ENCODE data around the gene PRG3.
"Not testable (repeated sequence)": the region's sequence is repeated elsewhere in the genome, so short reads cannot be mapped to it uniquely, and the experiment has no call there.

Gene PRG3

DNA sequence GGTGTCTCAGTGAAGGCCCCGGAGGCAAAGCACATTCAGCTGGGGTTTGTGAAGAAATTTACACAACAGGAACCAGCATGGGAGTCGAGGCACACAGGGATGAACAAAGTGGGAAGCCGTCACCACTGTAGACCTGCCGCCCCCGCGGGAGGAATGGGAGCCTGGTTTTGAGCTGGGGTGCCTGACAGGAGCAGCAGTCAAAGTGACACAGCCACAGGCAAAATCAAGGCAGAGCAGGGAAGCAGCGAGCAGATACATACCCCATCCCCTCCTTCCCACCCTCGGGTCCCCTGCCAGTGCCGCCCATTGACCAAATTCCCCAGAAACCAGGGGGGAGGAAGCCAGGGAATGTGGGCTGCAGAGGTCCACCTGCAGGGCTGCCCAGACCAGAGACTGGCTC is 22.0 kb downstream of the PRG3 start:
- DNase-seq: no peak

- DNase-seq: peak; percentile 24
Observed at GRCh38 chr11:57358543-57358961, 22.4 kb downstream of the PRG3 start.

DNA sequence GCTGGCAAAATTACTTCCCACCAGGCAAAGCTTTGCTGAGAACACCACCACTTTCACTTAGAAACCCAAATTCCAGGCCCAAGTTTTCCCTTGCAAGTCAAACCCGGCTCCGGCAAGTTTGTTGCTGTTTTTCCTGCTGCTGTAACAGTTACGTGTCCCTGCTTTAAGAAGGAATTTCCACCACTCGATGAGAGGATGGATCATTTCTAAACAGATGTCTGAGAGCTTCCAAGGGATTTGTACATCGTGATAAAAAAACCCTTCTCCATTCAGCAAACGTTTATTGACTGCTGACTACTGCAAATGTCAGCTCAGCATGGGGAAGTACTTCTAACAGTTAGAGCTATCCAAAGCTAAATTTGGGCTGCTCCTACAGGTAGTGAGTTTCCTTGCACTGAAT is 23.1 kb downstream of the PRG3 start:
- DNase-seq: peak; percentile 21

DNA sequence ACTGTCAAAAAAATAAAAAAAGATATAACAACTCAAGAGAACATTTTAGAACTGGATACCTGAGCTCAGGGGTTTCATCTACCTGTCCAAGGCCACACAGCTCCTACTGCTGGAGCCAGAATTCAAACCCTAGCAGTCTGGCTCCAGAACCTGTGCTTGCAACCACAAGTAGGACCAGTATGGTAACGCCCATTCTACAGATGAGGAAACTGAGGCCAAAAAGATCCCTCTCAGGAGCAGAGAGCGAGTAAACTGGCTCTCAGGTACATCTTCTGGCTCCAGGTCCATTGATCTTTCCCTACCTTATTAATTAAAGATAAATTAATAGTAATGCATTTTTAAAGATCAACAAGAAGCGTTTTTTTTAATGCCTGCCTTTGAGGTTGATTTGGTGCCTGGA is 23.6 kb downstream of the PRG3 start:
- no peak for DNase-seq

- DNase-seq: peak; percentile 70
Observed at GRCh38 chr11:57356268-57356667, 24.7 kb downstream of the PRG3 start.

DNA sequence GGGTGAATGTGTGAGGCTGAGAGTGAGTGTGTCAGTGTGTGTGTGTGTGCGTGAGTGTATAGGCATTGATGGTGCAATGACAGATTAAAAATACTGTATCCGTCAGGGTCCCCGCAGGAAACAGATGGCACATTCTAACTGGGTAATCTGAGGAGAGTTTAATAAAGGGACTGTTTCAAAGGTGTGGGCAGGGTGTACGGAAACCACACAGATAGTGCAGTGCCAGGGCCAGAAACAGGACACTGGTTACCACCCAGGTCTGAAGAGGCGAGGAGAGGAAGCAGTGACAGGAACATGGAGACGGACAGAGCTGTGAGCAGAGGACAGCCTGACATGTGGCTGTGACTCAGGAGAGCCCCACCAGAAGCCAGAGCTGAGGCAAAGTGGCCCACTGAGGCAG is 26.3 kb downstream of the PRG3 start:
- peak; percentile 62 for DNase-seq

- DNase-seq: peak; percentile 58
Observed at GRCh38 chr11:57353852-57354251, 27.1 kb downstream of the PRG3 start.

GRCh38 chr11:57353446-57353845 is 27.5 kb downstream of the PRG3 start:
- DNase-seq: no peak

DNA sequence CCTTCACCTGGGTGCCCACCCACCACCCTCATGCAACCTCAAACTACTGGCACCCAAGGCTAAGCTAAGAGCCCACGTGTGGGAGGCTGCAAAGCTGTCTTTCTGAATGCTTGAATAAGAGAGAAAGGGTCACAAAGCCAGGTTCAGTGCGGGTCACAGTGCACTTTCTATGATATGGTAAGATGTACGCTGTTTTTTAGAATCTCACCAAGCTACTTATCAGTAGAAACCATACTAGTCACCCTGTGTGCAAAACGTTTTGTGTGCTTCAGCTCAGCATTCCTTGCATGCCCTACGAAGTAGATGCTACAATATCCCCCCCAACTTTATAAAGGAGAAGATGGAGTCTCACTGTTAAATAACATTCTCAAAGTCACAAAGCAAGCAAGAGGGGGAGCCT is 27.9 kb downstream of the PRG3 start:
- DNase-seq: no peak

GRCh38 chr11:57349491-57350274 is 31.3 kb downstream of the PRG3 start:
- DNase-seq: peak; percentile 48

DNA sequence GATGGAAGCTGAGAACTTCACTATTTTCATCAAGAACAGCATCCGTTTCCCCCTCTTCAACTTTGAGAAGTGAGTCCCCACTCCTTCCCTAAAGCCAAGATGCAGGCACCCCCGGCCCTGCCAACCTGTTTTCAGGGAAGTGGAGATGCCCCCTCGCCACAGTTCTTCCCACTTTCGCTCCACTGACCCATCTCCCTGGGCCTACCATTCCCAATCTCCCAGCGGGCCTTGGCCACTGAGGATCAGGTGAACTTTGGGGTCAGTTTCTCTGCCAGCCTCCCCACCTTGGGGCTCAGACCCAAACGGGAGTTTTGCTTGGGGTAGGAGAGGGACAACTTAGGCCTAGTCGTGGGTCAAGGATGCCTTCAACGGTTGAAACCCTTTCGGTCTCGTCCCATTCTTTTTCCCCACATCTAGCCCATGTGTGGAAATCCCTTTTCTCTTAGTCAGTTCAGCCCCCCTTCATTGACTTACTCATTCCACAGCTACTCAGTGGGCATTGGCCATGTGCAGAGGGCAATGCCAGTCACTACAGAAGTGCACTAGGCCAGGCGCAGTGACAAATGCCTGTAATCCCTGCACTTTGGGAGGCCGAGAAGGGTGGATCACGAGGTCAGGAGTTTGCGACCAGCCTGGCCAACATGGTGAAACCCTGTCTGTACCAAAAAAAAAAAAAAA is 32.2 kb downstream of the PRG3 start:
- no peak for DNase-seq

DNA sequence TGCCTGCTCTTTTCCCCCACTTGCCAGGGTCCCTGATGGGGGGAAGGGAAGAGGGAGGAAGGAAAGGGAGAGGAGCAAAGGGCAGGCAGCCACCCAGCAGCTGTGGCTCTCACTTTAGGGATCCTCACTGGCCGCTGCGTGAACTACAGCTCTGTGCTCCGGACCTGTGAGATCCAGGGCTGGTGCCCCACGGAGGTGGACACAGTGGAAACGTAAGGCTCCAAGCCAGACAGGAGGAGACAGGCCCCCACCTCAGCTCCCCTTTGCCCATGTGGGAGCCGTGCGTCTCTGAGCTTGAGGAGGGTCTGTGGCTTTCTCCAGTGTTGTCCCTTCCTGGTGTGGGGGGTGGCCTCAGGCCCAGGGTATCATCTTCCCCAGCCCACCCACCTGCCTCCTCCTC is 32.9 kb downstream of the PRG3 start:
- no peak for DNase-seq

DNA sequence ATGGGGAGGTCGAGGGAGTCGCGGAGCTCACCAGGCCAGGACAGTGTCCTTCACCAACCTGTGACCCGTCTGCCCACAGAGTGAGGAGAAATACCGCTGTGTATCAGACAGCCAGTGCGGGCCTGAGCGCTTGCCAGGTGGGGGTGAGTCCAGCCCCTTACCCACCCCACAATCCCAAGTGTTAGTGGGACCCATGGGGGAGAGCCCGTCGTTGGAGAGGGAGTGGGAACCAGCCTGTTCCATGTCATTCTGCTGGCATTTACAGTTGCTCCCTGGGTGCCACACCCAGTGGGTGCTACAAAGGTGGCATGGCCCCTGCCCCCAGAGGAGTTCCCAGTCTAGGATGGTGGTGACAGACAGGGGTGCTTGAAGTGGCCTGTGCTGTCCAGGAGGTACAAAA is 33.6 kb downstream of the PRG3 start:
- no peak for DNase-seq

DNA sequence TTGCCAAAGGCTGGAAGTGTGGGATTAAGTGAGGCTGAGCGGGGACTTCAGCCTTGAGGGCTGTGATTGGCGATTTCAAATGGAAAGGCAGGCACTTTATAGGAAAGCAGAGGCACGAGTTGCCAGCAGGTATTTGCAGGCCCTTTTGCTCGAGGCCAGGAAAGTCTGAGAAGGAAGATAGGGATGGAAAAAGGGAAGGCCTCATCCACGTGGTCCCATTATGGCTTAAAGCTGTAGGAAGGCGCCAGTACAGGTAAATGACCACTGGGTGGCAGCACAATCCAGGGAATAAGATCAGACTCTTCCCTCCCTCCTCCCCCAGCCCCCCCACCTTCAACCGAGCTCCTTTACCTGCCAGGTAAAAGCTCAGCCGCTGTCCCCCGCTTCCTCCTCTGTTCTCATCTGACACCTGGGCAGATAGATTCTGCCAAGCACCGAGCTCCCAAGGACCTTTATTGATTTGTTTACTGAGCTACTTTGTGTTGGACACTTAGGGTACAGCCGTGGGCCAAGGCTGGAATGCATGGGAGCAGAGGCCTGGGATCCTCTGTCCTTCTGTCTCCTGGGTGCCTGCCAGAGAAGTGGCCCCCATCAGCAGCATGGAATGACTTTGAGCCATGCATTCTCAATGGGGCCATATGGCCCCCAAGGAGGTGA is 35.3 kb downstream of the PRG3 start:
- DNase-seq: peak; percentile 69

DNA sequence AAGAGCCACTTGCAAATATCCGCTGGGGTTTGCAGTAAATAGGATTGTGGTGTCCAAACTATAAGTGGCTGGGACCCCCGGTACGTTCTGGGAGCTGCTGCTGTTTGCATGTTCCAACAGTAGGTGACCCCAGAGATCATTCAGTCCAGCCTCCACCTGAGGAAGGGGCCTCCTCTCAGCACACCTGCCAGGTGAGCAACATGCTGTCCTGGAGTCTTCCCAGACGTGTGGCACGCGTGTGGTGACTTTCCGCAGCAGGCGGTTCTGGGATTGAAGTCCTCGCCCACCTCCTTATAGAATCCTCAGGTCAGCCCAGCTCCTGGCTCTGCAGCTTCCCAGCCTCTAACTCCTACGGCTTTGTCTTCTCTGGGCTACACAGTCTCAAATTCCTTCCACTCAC is 36.1 kb downstream of the PRG3 start:
- no peak for DNase-seq

DNA sequence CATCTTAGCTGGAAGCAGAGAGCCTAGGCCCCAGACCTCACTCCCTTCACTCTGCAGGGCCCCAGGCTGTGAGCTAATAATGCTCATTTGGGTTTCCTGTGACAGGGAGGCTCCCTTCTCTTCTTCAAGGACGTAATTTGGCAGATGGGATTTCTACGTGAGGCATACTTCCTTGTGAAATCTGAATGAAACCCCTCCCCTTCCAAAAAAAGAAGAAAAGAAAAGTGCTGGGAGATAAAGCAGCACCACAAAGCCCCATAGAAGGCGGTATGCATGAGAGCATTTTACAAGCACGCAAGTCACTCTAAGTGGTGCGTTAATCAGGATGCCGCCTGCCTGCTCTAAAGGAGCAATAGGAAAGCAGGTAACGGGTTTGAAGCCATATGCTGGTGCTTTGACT is 37.1 kb downstream of the PRG3 start:
- DNase-seq: no peak

DNA sequence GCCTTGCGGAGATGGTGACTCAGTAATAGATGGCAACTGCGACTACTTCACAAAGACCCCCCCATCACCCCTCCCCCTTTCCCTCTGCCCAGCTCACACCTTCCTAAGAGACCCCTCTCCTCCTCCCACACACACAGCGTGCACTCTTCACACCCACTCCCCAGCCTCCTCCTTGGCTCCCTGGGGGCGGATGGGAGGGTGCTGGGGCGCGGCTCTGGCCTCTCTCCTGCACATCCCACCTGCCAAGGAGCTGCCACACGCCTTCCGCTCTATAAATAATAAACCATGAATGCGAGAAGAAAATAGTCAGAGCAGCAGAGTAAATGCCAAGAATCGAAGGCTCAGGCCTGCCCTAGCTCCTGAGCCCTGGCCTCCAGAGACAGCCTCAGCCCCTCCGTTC is 38.2 kb downstream of the PRG3 start:
- DNase-seq: no peak

DNA sequence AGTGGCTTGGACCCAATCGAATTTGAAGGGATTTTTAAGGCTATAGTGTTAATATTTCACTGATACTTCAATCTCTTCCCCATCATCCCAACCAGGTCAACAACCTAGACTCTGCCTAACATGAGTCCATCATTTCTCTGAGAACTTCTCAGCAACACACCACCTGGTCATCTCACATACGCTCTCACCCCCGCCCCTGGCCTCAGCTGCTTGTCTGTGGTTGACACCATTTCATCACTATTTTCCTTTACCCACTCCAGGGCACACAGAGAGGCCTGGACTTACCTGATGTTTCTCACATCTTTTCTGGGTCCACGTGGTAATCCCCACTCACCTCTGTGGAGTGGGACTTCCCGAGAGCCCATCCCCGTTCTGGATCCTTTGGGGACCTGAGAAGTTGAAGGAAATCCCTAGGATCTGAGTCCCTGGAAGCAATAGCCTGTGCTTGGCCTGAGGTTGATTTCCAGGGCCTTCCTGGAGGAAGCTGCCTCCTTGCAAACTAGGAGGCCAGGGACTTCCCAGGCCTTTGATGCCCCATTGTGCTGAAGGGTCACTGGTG is 39.6 kb downstream of the PRG3 start:
- DNase-seq: no peak

DNA sequence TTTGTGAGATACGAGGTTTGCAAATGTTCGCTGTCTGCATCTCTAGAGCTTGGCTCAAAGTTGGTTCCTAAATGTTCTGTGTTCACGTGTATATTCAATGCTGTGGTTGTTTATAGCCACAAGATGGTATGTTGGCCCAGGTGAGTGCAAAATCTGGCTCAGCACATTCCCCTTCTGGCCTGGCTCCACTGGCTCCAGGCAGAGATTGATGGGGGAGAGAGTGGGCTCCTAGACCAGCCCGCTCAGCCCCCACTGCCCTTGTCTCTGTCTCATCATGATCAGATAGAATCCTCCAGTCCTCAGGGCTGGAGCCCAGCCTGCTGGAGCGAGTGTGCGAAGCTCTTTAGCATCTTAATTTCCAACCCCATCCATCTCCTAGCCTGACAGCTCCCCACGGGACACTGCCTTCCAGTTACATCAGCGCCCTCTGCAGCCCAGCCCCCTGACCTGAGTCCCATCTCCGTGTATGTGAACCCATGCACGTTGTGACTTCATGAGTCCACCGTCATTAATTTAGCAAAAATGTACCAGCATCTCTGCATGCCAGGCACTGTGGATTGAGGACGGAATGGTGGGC is 40.8 kb downstream of the PRG3 start:
- no peak for DNase-seq

DNA sequence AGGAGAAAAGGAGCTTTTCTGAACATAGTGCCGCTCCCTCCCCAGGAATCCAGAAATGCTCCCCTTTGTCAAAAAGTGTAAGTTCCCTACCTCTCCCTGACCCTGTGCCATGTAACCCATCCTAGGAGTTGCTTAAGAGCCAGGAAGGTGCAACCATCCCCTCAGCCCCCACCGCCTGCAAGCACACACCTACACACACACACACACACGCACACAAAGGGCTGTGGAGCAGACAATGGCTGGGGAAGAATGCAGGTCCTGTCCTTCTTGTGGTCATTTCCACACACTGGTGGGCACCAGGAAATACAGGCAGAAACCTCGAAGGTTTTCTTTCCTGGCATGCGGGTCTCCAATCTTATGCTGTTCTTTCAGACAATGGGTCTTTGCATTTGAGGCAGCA is 41.6 kb downstream of the PRG3 start:
- no peak for DNase-seq

- DNase-seq: no peak
Observed at GRCh38 chr11:57338142-57338541, 42.8 kb downstream of the PRG3 start, which contains the start of gene P2RX3. Gene P2RX3 (plus strand): TSS chr11:57338352. CDS start chr11:57338551, 199 bp downstream.

DNA sequence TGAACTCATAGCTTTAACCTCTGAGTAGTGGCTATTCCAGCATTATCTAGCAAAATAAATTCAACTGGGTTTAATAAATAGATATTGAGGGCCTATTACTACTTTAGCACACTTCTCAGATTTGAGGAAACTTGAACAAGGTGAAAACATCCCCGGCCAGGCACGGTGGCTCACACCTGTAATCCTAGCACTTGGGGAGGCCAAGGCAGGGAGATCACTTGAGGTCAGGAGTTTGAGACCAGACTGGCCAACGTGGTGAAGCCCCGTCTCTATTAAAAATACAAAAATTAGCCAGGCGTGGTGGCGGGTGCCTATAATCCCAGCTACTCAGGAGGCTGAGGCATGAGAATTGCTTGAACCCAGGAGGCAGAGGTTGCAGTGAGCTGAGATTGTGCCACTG is 44.1 kb downstream of the PRG3 start:
- DNase-seq: not testable (repeated sequence)

GRCh38 chr11:57336111-57336666 is 44.8 kb downstream of the PRG3 start:
- DNase-seq: no peak
